SU-DHL-6 (cell line): ENCODE results near the gene CELF5.

Source experiments
- CTCF ChIP-seq: fragments of 200-600 bp; sonication (generic); IDR thresholded peaks from one replicate; pipeline ENCODE4 v1.5.1; 2017; ENCODE audit warnings: antibody characterized with exemption, mild to moderate bottlenecking, low read length, moderate library complexity; ENCODE audit not compliant: insufficient read depth, poor library complexity, severe bottlenecking
- EZH2phosphoT487 ChIP-seq: fragments of 200-600 bp; sonication (generic), shearing (Covaris generic); conservative IDR thresholded peaks from 2 replicates; pipeline ENCODE4 v1.6.1; 2018; ENCODE audit warnings: mild to moderate bottlenecking, antibody characterized with exemption, low read length, moderate library complexity, mixed read lengths

- TF ChIP-seq CTCF (no peak), EZH2phosphoT487 (no peak)
These were observed 13.3 kb upstream of the CELF5 start for GRCh38 chr19:3211191-3211590.
